ENCODE results near the gene LRIG1. TPM values are rescaled to one million over a fixed set of nuclear protein-coding genes. Genes with fewer than 3 reads are reported as not detected.

LRIG1 gene
- total and polyA plus RNA-seq, 9 of the 15 experiments (the other 6 are each of a cell fraction or from before 2014, with no cell fraction given): 0.05 to 0.38 (median 0.13) TPM; not detected in 3

GRCh38 chr3:66411474-66411873 is 89.3 kb downstream of the LRIG1 start (continued):
- TF ChIP-seq ZSCAN29 (IDR thresholded peaks at IDR 0.05) (no peak), CBX5 (IDR thresholded peaks at IDR 0.05; ENCODE audit: borderline replicate concordance, low read depth) (peak; percentile 54; the same call in 1 of the 2 replicates), BRD4 (IDR thresholded peaks at IDR 0.05) (no peak), NR2C1 (IDR thresholded peaks at IDR 0.05) (no peak), NR2C1 (tag; IDR thresholded peaks at IDR 0.05) (0 out of 2 replicates have a peak, but pooled peaks have one; percentile 27), ZNF609 (CRISPR knock-in tag; IDR thresholded peaks at IDR 0.05; ENCODE audit: borderline replicate concordance) (no peak), ZBTB34 (CRISPR knock-in tag; IDR thresholded peaks at IDR 0.05) (no peak), JUNB (CRISPR knock-in tag; conservative IDR thresholded peaks at IDR 0.05) (no peak), JUND (IDR thresholded peaks at IDR 0.05; ENCODE audit: borderline replicate concordance, low read depth, low read length) (peak; percentile 52; the same call in 1 of the 2 replicates), JUND (tag; IDR thresholded peaks at IDR 0.05; ENCODE audit: borderline replicate concordance, low read depth, low read length) (no peak; the same call in 2 of the 3 replicates), ZC3H4 (CRISPR knock-in tag; IDR thresholded peaks at IDR 0.05; ENCODE audit: borderline replicate concordance) (no peak), POLR3G (IDR thresholded peaks at IDR 0.05; ENCODE audit: extremely low read depth, insufficient read length, insufficient replicate concordance) (no peak), SIRT6 (IDR thresholded peaks at IDR 0.05; ENCODE audit: low read depth, low read length) (no peak), ZNF280B (CRISPR knock-in tag; IDR thresholded peaks at IDR 0.05) (no peak), SIN3A (IDR thresholded peaks at IDR 0.05; ENCODE audit: borderline replicate concordance in 2 of 2, control insufficient read depth in 1 of 2, low read depth in 2 of 2, low read length in 2 of 2) (no peak), ZNF316 (IDR thresholded peaks at IDR 0.05) (peak; percentile 77), NR1H2 (CRISPR knock-in tag; IDR thresholded peaks at IDR 0.05) (no peak), MTA1 (IDR thresholded peaks at IDR 0.05; ENCODE audit: borderline replicate concordance) (no peak), NEUROD1 (IDR thresholded peaks at IDR 0.05; ENCODE audit: borderline replicate concordance, low read depth, low read length, partially characterized antibody) (no peak), ZNF764 (CRISPR knock-in tag; IDR thresholded peaks at IDR 0.05; ENCODE audit: low read depth) (no peak), NFATC3 (IDR thresholded peaks at IDR 0.05) (no peak), DDX20 (tag; IDR thresholded peaks at IDR 0.05; ENCODE audit: low read depth) (no peak), RNF2 (IDR thresholded peaks at IDR 0.05) (no peak), RAD51 (IDR thresholded peaks at IDR 0.05; ENCODE audit: borderline replicate concordance, low read depth) (0 out of 2 replicates have a peak, but pooled peaks have one; percentile 18)
